BJ (cell line): ENCODE measurements around the gene SNX32. TPM values are rescaled to one million over a fixed set of nuclear protein-coding genes. Genes with fewer than 3 reads are reported as not detected.

Experiments used
- CTCF ChIA-PET: fragments of 350-600 bp; formaldehyde crosslinking; extraction: SDS; loops from one replicate; lab custom pipeline; 2021; ENCODE audit warnings: antibody characterized with exemption, inconsistent platforms; lab: Yijun Ruan, JAX
- POLR2A ChIA-PET: fragments of 300-600 bp; sonication (Branson Sonifier 250); formaldehyde crosslinking; extraction: SDS; loops from one replicate; lab custom pipeline; 2021; ENCODE audit warnings: antibody characterized with exemption; lab: Charles Lee
- DNase-seq: peaks from one replicate; pipeline ENCODE4 v3.0.0-alpha.2; 2011; ENCODE audit warnings: low read depth
- H3K27me3 ChIP-seq: 2 replicates; pipeline ENCODE4 v1.6.0; 2011; ENCODE audit warnings: low read length; ENCODE audit not compliant: control insufficient read depth, insufficient read depth
- H3K36me3 ChIP-seq: 2 replicates; pipeline ENCODE4 v1.5.1; 2011; ENCODE audit warnings: low read length; ENCODE audit not compliant: control insufficient read depth, insufficient read depth
- H3K4me3 ChIP-seq: 2 replicates; pipeline ENCODE4 v1.5.1; 2011; ENCODE audit warnings: low read depth, mild to moderate bottlenecking, control low read depth, low read length
- CTCF ChIP-seq: IDR thresholded peaks from 2 replicates; pipeline ENCODE4 v1.5.1; 2011; ENCODE audit warnings: low read depth, mild to moderate bottlenecking, control low read depth, inconsistent platforms, low read length, moderate library complexity; ENCODE audit not compliant: insufficient read depth
- polyA minus RNA-seq: library from RNA; depleted of rRNA, polyadenylated mRNA; stranded (reverse); fragments of >200 nt; gene quantifications from 2 replicates; pipeline ENCODE4 v1.2.3, GENCODE V29; 2011; rRNA and poly(A)+ RNA removed
- polyA plus RNA-seq: library from polyadenylated mRNA; depleted of rRNA; stranded (reverse); fragments of >200 nt; gene quantifications from 2 replicates; pipeline ENCODE4 v1.2.3, GENCODE V29; 2011; rRNA removed

Gene SNX32
- polyA plus RNA-seq (0.13 and 0.22 TPM in 2 replicates), polyA minus RNA-seq (0.19 and 0.36 TPM in 2 replicates)

- POLR2A ChIA-PET, result interaction anchor here (0.5 kb wide), 1 partner anchor 169 kb away, joined by 4 read pairs; the partner anchor contains the start of genes BANF1 and EIF1AD
- Histone ChIP-seq H3K27me3 (peaks cover 16% of the 10 kb centered on the region), H3K36me3 (no peaks in the 10 kb centered on the region), H3K4me3 (peak within 1 kb of the TSS; percentile 60)
- CTCF ChIA-PET, result interaction anchor here (1.0 to 3.5 kb wide), 7 partner anchors 10 to 124 kb away, joined by 3 to 24 read pairs (median 5); partner anchors contain the start of genes KAT5 and MUS81
- DNase-seq, result peak; percentile 27
- TF ChIP-seq CTCF, result no peak
Measured at GRCh38 chr11:65833297-65834030, at the start of gene SNX32. TSS of gene SNX32 (plus strand) at chr11:65833963. CDS start at chr11:65834066, 103 bp downstream.

GRCh38 chr11:65785319-65786007 is 48.3 kb upstream of the SNX32 start:
- POLR2A ChIA-PET, result no interaction called here
- CTCF ChIA-PET, result interaction anchor here (0.6 to 2.9 kb wide), 3 partner anchors 9 to 33 kb away, joined by 3 to 15 read pairs (median 3); no protein-coding TSS in a partner anchor
- no peak for DNase-seq
- H3K4me3 ChIP-seq, result no peak overlapping the region
- TF ChIP-seq CTCF, result no peak
- H3K36me3 ChIP-seq, result no peaks in the 10 kb centered on the region
- peaks cover 38% of the 10 kb centered on the region for H3K27me3 ChIP-seq

GRCh38 chr11:65786008-65786785 is 47.6 kb upstream of the SNX32 start:
- CTCF ChIA-PET, result interaction anchor here (0.6 kb wide), 1 partner anchor 31 kb away, joined by 3 read pairs; no protein-coding TSS in a partner anchor
- POLR2A ChIA-PET, result no interaction called here
- no peak for DNase-seq
- TF ChIP-seq CTCF, result no peak
- H3K27me3 ChIP-seq, result peaks cover 38% of the 10 kb centered on the region
- no peak overlapping the region for H3K4me3 ChIP-seq
- H3K36me3 ChIP-seq, result no peaks in the 10 kb centered on the region

GRCh38 chr11:65786786-65787636 is 46.8 kb upstream of the SNX32 start, which contains the start of gene OVOL1:
TSS of gene OVOL1 (plus strand) at chr11:65787063. CDS start at chr11:65787374, 311 bp downstream.
- DNase-seq, result no peak
- CTCF ChIA-PET, result no interaction called here
- TF ChIP-seq CTCF, result no peak
- POLR2A ChIA-PET, result no interaction called here
- Histone ChIP-seq H3K27me3 (peaks cover 38% of the 10 kb centered on the region), H3K4me3 (no peak within 1 kb of the TSS), H3K36me3 (no peaks in the 10 kb centered on the region)
